Activated CD8-positive, alpha-beta memory T cell treated with anti-CD3 and anti-CD28 coated beads, Interleukin-2, amount 50 U/mL, for 48 hours (primary cell): ENCODE measurements around the gene PLCD3.

Source experiments
- DNase-seq: peaks from one replicate; pipeline ENCODE4 v3.0.0-alpha.2; 2020

Gene PLCD3

GRCh38 chr17:45101883-45102811 lies 30.2 kb downstream of the PLCD3 start:
- no peak for DNase-seq

GRCh38 chr17:45101546-45101882 lies 30.8 kb downstream of the PLCD3 start:
- DNase-seq = no peak

GRCh38 chr17:45098869-45099616 lies 33.3 kb downstream of the PLCD3 start:
- DNase-seq = peak; percentile 86

GRCh38 chr17:45098081-45098868 lies 34.0 kb downstream of the PLCD3 start:
- DNase-seq = no peak

GRCh38 chr17:45096926-45097325 lies 35.4 kb downstream of the PLCD3 start:
- no peak for DNase-seq

- DNase-seq = no peak
Measured at GRCh38 chr17:45096141-45096540, 36.2 kb downstream of the PLCD3 start.

GRCh38 chr17:45093444-45094110 lies 38.7 kb downstream of the PLCD3 start:
- no peak for DNase-seq

- no peak for DNase-seq
Measured at GRCh38 chr17:45092911-45093430, 39.3 kb downstream of the PLCD3 start.

GRCh38 chr17:45091778-45092425 lies 40.4 kb downstream of the PLCD3 start:
- DNase-seq = no peak

- no peak for DNase-seq
Measured at GRCh38 chr17:45090711-45091110, 41.6 kb downstream of the PLCD3 start.

GRCh38 chr17:45088741-45089140 lies 43.6 kb downstream of the PLCD3 start:
- no peak for DNase-seq

GRCh38 chr17:45087978-45088377 lies 44.3 kb downstream of the PLCD3 start:
- no peak for DNase-seq

GRCh38 chr17:45087504-45087975 lies 44.8 kb downstream of the PLCD3 start:
- no peak for DNase-seq

- DNase-seq = no peak
Measured at GRCh38 chr17:45086865-45087503, 45.3 kb downstream of the PLCD3 start.

GRCh38 chr17:45086391-45086790 lies 45.9 kb downstream of the PLCD3 start:
- DNase-seq = no peak

GRCh38 chr17:45081047-45081703 lies 51.1 kb downstream of the PLCD3 start:
- DNase-seq = no peak

- no peak for DNase-seq
Measured at GRCh38 chr17:45077643-45078042, 54.7 kb downstream of the PLCD3 start.

GRCh38 chr17:45073414-45074070 lies 58.8 kb downstream of the PLCD3 start:
- no peak for DNase-seq

GRCh38 chr17:45070809-45071208 lies 61.5 kb downstream of the PLCD3 start:
- DNase-seq = no peak

- DNase-seq = no peak
Measured at GRCh38 chr17:45070001-45070400, 62.3 kb downstream of the PLCD3 start.
